ENCODE measurements around the gene RALY.
A peak's percentile ranks its signal among the peaks of the same experiment; 100 is the strongest.

The RALY gene

DNA sequence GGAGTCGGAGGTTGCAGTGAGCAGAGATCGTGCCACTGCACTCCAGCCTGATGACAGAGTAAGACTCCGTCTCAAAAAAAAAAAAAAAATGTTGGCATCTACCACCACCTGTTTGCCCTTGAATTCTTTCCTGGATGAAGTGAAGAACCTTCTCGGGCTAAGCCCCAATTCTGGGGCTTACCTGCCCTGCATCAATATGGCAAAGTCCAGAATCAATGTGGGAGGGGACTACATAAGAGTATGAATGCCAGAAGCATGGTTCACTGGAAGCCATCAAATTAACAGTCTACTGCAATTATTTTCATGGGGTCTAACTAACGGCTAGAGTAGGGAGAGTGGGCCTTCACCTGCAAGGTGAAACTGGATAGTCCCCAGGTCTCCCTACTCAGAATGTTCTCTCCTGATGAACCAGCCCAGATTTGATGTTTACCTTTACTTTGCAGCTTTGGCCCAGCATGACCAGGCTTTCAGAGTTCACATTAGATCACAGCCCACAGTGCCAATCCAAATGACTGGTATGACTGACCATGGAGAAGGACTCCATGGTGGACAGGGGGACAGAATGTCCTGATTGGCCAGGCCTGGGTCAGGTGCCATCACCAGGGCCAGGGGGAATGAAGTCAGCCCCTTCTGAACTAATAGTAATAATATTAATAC is 7.0 kb upstream of the RALY start:
- no peak for DNase-seq (ENCODE audit: low read depth, low spot score)

DNA sequence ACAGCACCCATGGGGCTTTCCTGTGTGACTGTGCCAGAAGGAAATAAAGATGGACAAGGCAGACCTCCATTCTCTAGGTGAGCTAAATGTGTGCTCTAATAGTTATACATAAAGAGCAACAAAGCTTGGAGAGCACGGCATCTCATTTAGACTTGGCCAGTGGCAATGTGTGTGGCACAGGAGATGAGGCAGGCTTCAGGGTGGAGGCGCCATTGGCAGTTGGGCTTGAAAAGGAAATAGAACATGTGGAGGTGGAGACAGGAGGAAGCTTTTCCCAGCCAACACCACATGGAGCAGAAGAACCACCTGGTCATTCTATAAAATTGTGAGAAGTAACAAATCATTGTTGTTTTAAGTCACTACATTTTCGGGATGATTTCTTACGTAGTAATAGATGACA is 3.6 kb upstream of the RALY start:
- DNase-seq (ENCODE audit: low read depth, low spot score), result no peak

- no peak for DNase-seq (ENCODE audit: low read depth, low spot score)
These were observed 2.2 kb upstream of the RALY start for GRCh38 chr20:33991502-33991901.

GRCh38 chr20:33992145-33992922 is 1.4 kb upstream of the RALY start:
- no peak for DNase-seq (ENCODE audit: low read depth, low spot score)

DNA sequence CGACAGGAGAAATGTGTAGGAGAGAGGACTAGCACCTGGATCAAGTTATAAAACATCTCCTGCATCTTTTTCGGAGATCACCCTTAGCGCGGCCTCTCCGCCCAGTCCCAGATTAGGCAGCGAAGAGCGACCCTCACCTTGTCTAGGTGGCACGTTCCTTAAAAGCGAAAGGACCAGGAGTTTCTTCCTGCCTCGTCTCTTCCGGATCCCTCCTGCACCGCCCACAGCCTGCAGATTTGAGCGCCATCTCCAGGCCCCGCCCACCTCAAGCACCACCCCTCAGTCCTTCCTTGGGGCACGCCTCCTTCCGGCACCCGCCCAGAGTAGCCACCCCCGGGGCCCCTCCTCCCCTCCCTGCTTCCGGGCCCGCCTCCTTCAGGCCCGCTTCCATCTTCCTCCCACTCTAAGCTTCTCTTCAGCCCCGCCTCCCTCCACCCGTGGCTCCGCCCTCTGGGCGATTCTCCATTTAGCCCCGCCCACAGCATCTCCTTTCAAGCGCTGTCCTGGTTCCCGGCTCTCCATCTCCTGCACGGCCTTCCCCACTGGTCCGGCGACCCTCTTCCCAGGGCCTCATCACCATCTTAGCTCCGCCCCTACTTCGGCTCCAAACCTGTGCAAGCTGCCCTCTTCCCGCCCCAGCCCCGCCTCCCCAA is 662 bp upstream of the RALY start:
- DNase-seq (ENCODE audit: low read depth, low spot score), result peak; percentile 98

DNA sequence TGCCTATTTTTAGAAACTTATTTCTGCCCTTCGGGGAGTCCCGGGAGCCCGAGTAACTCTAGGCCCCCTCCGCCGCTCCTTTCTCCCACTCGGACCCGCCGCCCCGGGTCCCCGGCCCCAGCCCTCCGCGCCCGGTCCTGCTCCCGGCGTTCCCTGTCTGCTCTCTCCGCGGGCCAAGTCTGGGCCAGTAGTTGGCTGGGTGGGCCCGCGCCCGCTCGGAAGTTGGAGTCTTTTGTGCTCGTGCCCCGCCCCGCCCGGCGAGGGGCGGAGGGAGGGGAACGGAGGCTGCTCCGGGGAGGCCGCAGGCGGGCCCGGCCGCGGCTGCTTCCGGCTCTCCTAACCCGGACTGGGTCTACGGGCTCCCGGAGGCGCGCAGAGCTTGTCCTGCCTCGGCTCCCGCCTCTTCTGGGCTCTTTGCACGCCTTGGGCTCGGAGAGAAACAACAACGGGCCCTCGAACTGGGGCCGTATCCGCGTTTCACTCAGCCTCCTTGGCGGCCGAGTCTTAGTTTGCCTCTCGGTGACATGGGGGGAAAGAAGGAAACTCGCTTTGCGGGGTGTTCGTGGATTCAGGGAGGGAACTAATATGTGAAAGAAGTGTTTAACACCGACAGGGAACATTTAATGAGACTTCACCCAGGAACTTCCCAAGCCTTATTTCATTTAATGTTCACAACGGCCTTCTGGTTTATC is 657 bp downstream of the RALY start:
- DNase-seq (ENCODE audit: low read depth, low spot score), result peak; percentile 59

- DNase-seq (ENCODE audit: low read depth, low spot score), result no peak
These were observed 1.5 kb downstream of the RALY start for GRCh38 chr20:33995053-33995831.

DNA sequence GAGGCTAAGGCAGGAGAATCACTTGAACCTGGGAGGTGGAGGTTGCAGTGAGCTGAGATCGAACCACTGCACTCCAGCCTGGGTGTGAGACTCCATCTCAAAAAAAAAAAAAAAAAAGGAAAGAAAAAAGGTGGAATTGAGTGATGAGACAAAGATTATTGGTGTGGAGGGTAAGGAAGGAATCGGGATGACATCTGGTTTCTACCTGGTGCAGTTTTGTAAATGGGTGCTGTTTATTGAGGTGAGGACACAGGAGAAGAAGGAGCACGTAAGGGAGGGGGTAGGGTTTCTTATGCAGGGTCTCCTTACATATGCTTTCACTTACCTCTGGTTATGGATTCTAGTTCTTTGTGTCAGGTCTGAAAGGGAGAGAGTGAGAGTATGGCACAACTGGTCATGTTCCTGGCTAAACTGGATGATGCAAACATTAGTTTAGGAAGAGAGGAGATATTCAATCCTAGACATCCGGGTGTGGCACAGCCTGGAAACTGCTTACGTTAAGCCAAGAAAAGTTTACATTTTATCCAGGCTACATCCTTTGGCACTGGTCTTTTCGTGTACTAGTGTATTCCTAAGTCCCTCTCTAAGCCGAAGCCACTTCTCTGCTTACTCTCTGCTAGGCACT is 5.4 kb downstream of the RALY start:
- DNase-seq (ENCODE audit: low read depth, low spot score), result no peak

GRCh38 chr20:34001378-34001777 is 7.7 kb downstream of the RALY start:
- DNase-seq (ENCODE audit: low read depth, low spot score), result no peak

DNA sequence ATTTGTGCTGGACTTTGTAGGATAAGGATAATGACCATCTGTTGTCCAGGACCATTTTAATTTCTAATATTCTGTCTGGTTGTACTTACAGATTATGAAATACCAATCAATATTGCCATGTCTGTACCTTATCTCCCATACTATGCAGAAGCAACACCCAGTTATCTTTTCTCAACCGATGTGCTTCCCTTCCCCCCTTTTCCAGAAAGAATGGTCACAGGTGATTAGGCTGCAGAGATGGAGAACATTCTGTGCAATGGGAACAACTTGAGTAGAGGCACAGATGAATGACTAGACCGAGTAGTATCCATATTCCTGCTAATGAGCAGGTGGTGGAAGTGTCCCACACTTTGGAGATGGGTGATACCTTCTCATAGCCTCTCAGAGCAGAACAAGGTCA is 10.5 kb downstream of the RALY start:
- DNase-seq (ENCODE audit: low read depth, low spot score), result no peak

- no peak for DNase-seq (ENCODE audit: low read depth, low spot score)
These were observed 11.2 kb downstream of the RALY start for GRCh38 chr20:34004790-34005457.

DNA sequence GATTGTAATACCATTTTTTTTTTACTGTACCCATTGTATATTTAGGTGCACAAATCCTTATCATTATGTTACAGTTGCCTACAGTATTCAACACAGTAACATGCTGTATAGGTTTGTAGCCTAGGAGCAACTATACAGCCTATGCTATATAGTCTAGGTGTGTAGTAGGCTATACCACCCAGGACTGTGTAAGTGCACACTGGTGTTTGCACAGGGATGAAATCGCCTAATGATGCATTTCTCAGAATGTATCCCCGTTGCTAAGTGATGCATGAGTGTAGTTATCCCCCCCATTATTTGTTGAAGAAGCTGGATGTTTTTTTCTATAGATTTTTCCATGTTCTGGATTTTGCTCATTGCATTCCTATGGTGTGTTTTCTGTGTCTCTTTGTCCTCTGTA is 12.9 kb downstream of the RALY start:
- no peak for DNase-seq (ENCODE audit: low read depth, low spot score)

- no peak for DNase-seq (ENCODE audit: low read depth, low spot score)
These were observed 14.8 kb downstream of the RALY start for GRCh38 chr20:34008477-34008876.

GRCh38 chr20:34010405-34010931 is 16.8 kb downstream of the RALY start:
- DNase-seq (ENCODE audit: low read depth, low spot score), result no peak

GRCh38 chr20:34011275-34011674 is 17.6 kb downstream of the RALY start:
- DNase-seq (ENCODE audit: low read depth, low spot score), result no peak

DNA sequence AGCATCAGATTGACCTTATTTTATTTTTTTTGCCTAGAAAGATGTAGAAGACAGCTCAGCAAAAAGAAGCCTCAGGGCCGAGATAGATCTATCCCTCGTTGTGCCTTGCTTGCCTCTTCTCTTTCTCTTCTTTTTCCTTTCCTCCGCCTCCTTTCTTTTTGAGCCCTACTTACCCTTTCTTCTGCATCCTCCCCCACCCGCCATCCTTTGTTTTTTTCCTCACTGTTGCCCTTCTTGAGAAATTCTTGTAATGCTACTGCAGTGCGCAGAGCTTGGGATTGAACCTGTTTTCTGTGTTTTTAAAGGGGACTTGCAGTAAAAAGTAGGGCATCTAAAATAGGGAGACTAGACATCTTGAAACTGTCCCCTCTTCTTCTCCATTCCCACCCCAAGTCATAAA is 18.6 kb downstream of the RALY start:
- DNase-seq (ENCODE audit: low read depth, low spot score), result no peak

GRCh38 chr20:34012735-34013134 is 19.0 kb downstream of the RALY start:
- no peak for DNase-seq (ENCODE audit: low read depth, low spot score)

DNA sequence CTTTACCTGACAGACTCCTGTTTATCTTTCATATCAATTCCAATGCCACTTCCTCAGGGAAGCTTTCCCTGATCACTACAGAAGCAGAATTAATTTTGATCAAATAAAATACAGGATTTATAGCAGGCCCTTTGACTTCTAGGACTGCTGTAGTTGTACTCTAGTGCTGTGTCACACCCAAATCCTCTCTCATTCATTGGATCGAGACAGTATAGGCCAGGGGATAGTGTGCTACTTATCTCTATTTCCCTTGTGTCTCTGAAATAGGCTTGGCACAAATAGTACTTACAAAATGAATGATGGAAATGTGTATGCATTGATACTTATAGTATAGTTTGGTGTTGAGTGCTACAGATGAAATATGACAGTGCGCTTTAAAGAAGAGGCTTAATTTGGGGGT is 19.8 kb downstream of the RALY start:
- DNase-seq (ENCODE audit: low read depth, low spot score), result no peak

DNA sequence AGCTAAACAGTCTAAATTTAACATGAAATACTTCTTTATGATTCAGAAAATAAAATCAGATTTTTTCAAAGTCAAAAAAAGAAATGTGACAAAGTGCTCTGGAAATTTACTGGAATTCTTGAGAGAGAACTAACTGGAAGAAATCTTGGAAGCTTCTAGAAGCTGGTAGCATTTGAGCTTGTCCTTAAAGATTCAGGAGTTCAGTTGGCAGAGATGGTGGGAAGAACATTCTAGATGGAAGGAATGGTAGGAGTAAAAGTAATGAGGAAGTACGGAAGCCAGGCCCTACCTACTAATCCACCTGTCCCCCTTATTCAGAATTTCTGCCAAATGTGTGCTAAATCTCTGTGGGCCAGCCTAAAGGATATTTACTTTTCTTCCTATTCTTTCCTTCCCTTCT is 21.2 kb downstream of the RALY start:
- no peak for DNase-seq (ENCODE audit: low read depth, low spot score)

Measured in activated CD4-positive, CD25-positive, alpha-beta regulatory T cell treated with anti-CD3 and anti-CD28 coated beads, Interleukin-2, amount 50 U/mL, for 16 hours (primary cell).